Hepatocyte (in vitro differentiated cells): Measurements from ENCODE around the gene TNFAIP2. TPM values are rescaled to one million over a fixed set of nuclear protein-coding genes. Genes with fewer than 3 reads are reported as not detected.

ENCODE experiments used
- DNase-seq: peaks from one replicate; pipeline ENCODE4 v3.0.0-alpha.2; 2016; ENCODE audit warnings: low spot score
- H2AFZ ChIP-seq: fragments of 200-600 bp; sonication (generic); 2 replicates; pipeline ENCODE4 v1.6.0; 2016; ENCODE audit warnings: antibody characterized with exemption, mild to moderate bottlenecking
- H3K27ac ChIP-seq: fragments of 200-600 bp; sonication (generic); 2 replicates; pipeline ENCODE4 v1.5.1; 2016; ENCODE audit warnings: mild to moderate bottlenecking
- H3K27me3 ChIP-seq: fragments of 200-600 bp; sonication (generic); 2 replicates; pipeline ENCODE4 v1.6.1; 2016
- H3K36me3 ChIP-seq: fragments of 200-600 bp; sonication (generic); replicated peaks from 2 replicates; pipeline ENCODE4 v1.5.1; 2016; ENCODE audit warnings: low read depth; ENCODE audit not compliant: insufficient read depth
- H3K4me1 ChIP-seq: fragments of 200-600 bp; sonication (generic); 2 replicates; pipeline ENCODE4 v1.5.1; 2016; ENCODE audit warnings: mild to moderate bottlenecking, moderate library complexity; ENCODE audit not compliant: insufficient read depth
- H3K4me2 ChIP-seq: fragments of 200-600 bp; sonication (generic); 2 replicates; pipeline ENCODE4 v1.6.0; 2016
- H3K4me3 ChIP-seq: fragments of 200-600 bp; sonication (generic); 2 replicates; pipeline ENCODE4 v1.5.1; 2016; ENCODE audit warnings: mild to moderate bottlenecking
- H3K79me2 ChIP-seq: fragments of 200-600 bp; sonication (generic); 2 replicates; pipeline ENCODE4 v1.6.0; 2017; ENCODE audit warnings: mild to moderate bottlenecking
- H3K9me2 ChIP-seq: fragments of 200-600 bp; sonication (generic); replicated peaks from 2 replicates; pipeline ENCODE4 v1.6.0; 2017; ENCODE audit warnings: mild to moderate bottlenecking; ENCODE audit not compliant: insufficient read depth
- H3K9me3 ChIP-seq: fragments of 200-600 bp; sonication (generic); 2 replicates; pipeline ENCODE4 v1.5.1; 2016; ENCODE audit warnings: low read depth, mild to moderate bottlenecking
- H4K20me1 ChIP-seq: fragments of 200-600 bp; sonication (generic); 2 replicates; pipeline ENCODE4 v1.6.0; 2016; ENCODE audit warnings: mild to moderate bottlenecking; ENCODE audit not compliant: insufficient read depth, poor library complexity, severe bottlenecking
- CTCF ChIP-seq: fragments of 200-600 bp; sonication (generic); IDR thresholded peaks from 2 replicates; pipeline ENCODE4 v1.5.1; 2016; ENCODE audit warnings: antibody characterized with exemption, mild to moderate bottlenecking; ENCODE audit not compliant: poor library complexity
- EZH2 ChIP-seq: fragments of 200-600 bp; sonication (generic); IDR thresholded peaks from 2 replicates; pipeline ENCODE4 v1.6.1; 2016; ENCODE audit warnings: antibody characterized with exemption, mild to moderate bottlenecking, borderline replicate concordance
- EZH2phosphoT487 ChIP-seq: fragments of 200-600 bp; sonication (generic); IDR thresholded peaks from one replicate; pipeline ENCODE4 v1.6.1; 2018; ENCODE audit warnings: antibody characterized with exemption, mild to moderate bottlenecking, low read depth, moderate library complexity; ENCODE audit not compliant: unreplicated experiment, severe bottlenecking
- WGBS: methylation state at CpG from one replicate; pipeline ENCODE4 v1.1.6; 2016; ENCODE audit warnings: low lambda C conversion rate; ENCODE audit errors: missing lambda C conversion rate; 5-methylcytosine and 5-hydroxymethylcytosine counted together
- polyA plus RNA-seq: library from polyadenylated mRNA; unstranded; fragments of >200 nt; fragmentation: Nextera tagmentation; extraction: Ambion mirVana; gene quantifications from 2 replicates; pipeline ENCODE4 v1.2.1, GENCODE V29; 2016
- total RNA-seq: library from RNA; depleted of rRNA; stranded (reverse); fragments of >200 nt; gene quantifications from 2 replicates; pipeline ENCODE4 v1.2.3, GENCODE V29; 2014

Gene TNFAIP2
- total and polyA plus RNA-seq, 2 experiments from 2014 or later, result 14.2 to 16.0 TPM

- no peak overlapping the region for H3K4me2 ChIP-seq
- no peak overlapping the region for H3K27ac ChIP-seq
- 95% methylated on average over 9 of the region's 9 CpGs for WGBS
- H4K20me1 ChIP-seq, result no peaks in the 10 kb centered on the region
- TF ChIP-seq CTCF (no peak), EZH2 (no peak), EZH2phosphoT487 (no peak)
- H3K79me2 ChIP-seq, result no peaks in the 10 kb centered on the region
- H3K9me2 ChIP-seq, result no peaks in the 10 kb centered on the region
- no peak overlapping the region for H2AFZ ChIP-seq
- no peak for DNase-seq
- no peak overlapping the region for H3K4me3 ChIP-seq
- no peaks in the 10 kb centered on the region for H3K9me3 ChIP-seq
- peaks cover 25% of the 10 kb centered on the region for H3K4me1 ChIP-seq
- no peaks in the 10 kb centered on the region for H3K36me3 ChIP-seq
- no peaks in the 10 kb centered on the region for H3K27me3 ChIP-seq
Observed at GRCh38 chr14:103131580-103131979, 8.3 kb downstream of the TNFAIP2 start.

- H3K36me3 ChIP-seq, result no peaks in the 10 kb centered on the region
- H3K27me3 ChIP-seq, result no peaks in the 10 kb centered on the region
- DNase-seq, result no peak
- no peaks in the 10 kb centered on the region for H3K9me2 ChIP-seq
- 79% methylated on average over 39 of the region's 39 CpGs for WGBS
- H3K9me3 ChIP-seq, result no peaks in the 10 kb centered on the region
- no peak overlapping the region for H3K4me2 ChIP-seq
- no peak for TF ChIP-seq CTCF
- no peak for TF ChIP-seq EZH2phosphoT487
- no peak for TF ChIP-seq EZH2
- H3K4me3 ChIP-seq, result no peak overlapping the region
- no peaks in the 10 kb centered on the region for H3K79me2 ChIP-seq
- no peaks in the 10 kb centered on the region for H4K20me1 ChIP-seq
- H3K4me1 ChIP-seq, result peaks cover 33% of the 10 kb centered on the region
- H3K27ac ChIP-seq, result no peak overlapping the region
- H2AFZ ChIP-seq, result no peak overlapping the region
Observed at GRCh38 chr14:103132381-103133209, 9.3 kb downstream of the TNFAIP2 start.

- Histone ChIP-seq H3K4me3 (no peak overlapping the region), H3K4me2 (no peak overlapping the region), H3K9me3 (no peaks in the 10 kb centered on the region), H4K20me1 (no peaks in the 10 kb centered on the region), H3K79me2 (no peaks in the 10 kb centered on the region), H3K9me2 (no peaks in the 10 kb centered on the region), H3K27ac (no peak overlapping the region), H3K4me1 (peaks cover 41% of the 10 kb centered on the region), H2AFZ (no peak overlapping the region), H3K27me3 (no peaks in the 10 kb centered on the region), H3K36me3 (no peaks in the 10 kb centered on the region)
- DNase-seq, result no peak
- TF ChIP-seq EZH2phosphoT487 (no peak), EZH2 (no peak), CTCF (no peak)
- WGBS, result 97% methylated on average over 25 of the region's 25 CpGs
Observed at GRCh38 chr14:103133210-103134140, 10.2 kb downstream of the TNFAIP2 start.
